OCI-LY3 (cell line): Measurements from ENCODE around the gene COL6A5.

ENCODE experiments used
- H2AFZ ChIP-seq: fragments of 200-600, 300-600 bp; shearing (Covaris generic); 2 replicates; pipeline ENCODE4 v1.6.0; 2014; ENCODE audit warnings: antibody characterized with exemption, low read depth, low read length
- H3K27ac ChIP-seq: fragments of 200-600, 300-600 bp; sonication (generic); 2 replicates; pipeline ENCODE4 v1.5.1; 2014; ENCODE audit warnings: mild to moderate bottlenecking, low read length, moderate library complexity, mixed read lengths
- H3K27me3 ChIP-seq: fragments of 200-600, 300-600 bp; sonication (generic); 2 replicates; pipeline ENCODE4 v1.6.1; 2014; ENCODE audit warnings: low read depth, low read length, mixed read lengths
- H3K36me3 ChIP-seq: fragments of 200-600, 300-600 bp; sonication (generic); replicated peaks from 2 replicates; pipeline ENCODE3; 2014; ENCODE audit warnings: low read depth, low read length, mixed read lengths
- H3K4me1 ChIP-seq: fragments of 300-600, 200-600 bp; sonication (generic); 2 replicates; pipeline ENCODE4 v1.6.1; 2014; ENCODE audit warnings: low read length, mixed read lengths
- H3K4me2 ChIP-seq: fragments of 200-600, 300-600 bp; sonication (generic); 2 replicates; pipeline ENCODE4 v1.6.1; 2014; ENCODE audit warnings: low read length, mixed read lengths
- H3K4me3 ChIP-seq: fragments of 300-600, 200-600 bp; sonication (generic); 2 replicates; pipeline ENCODE4 v1.5.1; 2014; ENCODE audit warnings: antibody characterized with exemption, mild to moderate bottlenecking, low read length, moderate library complexity
- H3K79me2 ChIP-seq: fragments of 300-600, 200-600 bp; shearing (Covaris generic); 2 replicates; pipeline ENCODE4 v1.6.1; 2014; ENCODE audit warnings: mild to moderate bottlenecking, low read length, mixed read lengths
- H3K9ac ChIP-seq: fragments of 300-600, 200-600 bp; shearing (Covaris generic); 2 replicates; pipeline ENCODE4 v1.6.0; 2014; ENCODE audit warnings: mild to moderate bottlenecking, low read length, moderate library complexity
- H3K9me3 ChIP-seq: fragments of 200-600, 300-600 bp; shearing (Covaris generic); 2 replicates; pipeline ENCODE4 v1.6.1; 2014; ENCODE audit warnings: low read length, mixed read lengths; ENCODE audit not compliant: insufficient read depth
- H4K20me1 ChIP-seq: fragments of 200-600, 300-600 bp; sonication (generic); 2 replicates; pipeline ENCODE4 v1.6.1; 2016; ENCODE audit warnings: low read length, mixed read lengths; ENCODE audit not compliant: insufficient read depth
- EZH2phosphoT487 ChIP-seq: fragments of 200-600 bp; shearing (Covaris generic); IDR thresholded peaks from 2 replicates; pipeline ENCODE4 v1.6.1; 2018; ENCODE audit warnings: antibody characterized with exemption, mixed run types, low read depth
- TF ChIP-seq, protein P1 (sequence below): fragments of 200-600, 300-600 bp; sonication (generic); IDR thresholded peaks from 2 replicates; pipeline ENCODE4 v1.5.1; 2014; ENCODE audit warnings: antibody characterized with exemption, low read length, low read depth

Gene COL6A5

DNA sequence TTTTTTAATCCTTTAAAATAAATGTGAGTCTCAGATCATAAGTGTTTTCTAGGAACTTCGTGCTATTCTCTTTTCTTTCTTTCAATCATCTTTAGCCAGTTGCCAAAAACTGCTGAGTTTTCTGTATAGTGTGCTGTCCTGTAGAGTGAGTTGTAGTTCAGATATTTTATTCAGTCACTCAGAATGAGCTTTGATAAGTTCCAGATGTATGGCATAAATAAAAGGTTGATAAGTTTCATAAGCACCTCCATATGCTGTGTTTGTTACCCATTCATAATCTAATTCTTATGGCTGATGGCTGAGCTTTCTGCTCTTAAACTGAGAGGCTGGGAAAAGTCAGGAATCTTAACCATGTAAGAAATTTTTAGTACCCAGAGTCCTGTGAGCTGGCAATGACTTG lies 112.2 kb downstream of the COL6A5 start:
- Histone ChIP-seq H3K9ac (no peak overlapping the region), H3K27me3 (peaks cover 9% of the 10 kb centered on the region; the same call in 1 of the 2 replicates), H4K20me1 (no peaks in the 10 kb centered on the region), H3K79me2 (no peaks in the 10 kb centered on the region), H3K36me3 (no peaks in the 10 kb centered on the region), H3K4me2 (no peak overlapping the region), H2AFZ (no peak overlapping the region), H3K4me3 (no peak overlapping the region), H3K9me3 (no peaks in the 10 kb centered on the region), H3K4me1 (no peaks in the 10 kb centered on the region), H3K27ac (no peak overlapping the region)
- TF ChIP-seq EZH2phosphoT487: no peak
- TF ChIP-seq, protein P1, sequence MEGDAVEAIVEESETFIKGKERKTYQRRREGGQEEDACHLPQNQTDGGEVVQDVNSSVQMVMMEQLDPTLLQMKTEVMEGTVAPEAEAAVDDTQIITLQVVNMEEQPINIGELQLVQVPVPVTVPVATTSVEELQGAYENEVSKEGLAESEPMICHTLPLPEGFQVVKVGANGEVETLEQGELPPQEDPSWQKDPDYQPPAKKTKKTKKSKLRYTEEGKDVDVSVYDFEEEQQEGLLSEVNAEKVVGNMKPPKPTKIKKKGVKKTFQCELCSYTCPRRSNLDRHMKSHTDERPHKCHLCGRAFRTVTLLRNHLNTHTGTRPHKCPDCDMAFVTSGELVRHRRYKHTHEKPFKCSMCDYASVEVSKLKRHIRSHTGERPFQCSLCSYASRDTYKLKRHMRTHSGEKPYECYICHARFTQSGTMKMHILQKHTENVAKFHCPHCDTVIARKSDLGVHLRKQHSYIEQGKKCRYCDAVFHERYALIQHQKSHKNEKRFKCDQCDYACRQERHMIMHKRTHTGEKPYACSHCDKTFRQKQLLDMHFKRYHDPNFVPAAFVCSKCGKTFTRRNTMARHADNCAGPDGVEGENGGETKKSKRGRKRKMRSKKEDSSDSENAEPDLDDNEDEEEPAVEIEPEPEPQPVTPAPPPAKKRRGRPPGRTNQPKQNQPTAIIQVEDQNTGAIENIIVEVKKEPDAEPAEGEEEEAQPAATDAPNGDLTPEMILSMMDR: no peak

DNA sequence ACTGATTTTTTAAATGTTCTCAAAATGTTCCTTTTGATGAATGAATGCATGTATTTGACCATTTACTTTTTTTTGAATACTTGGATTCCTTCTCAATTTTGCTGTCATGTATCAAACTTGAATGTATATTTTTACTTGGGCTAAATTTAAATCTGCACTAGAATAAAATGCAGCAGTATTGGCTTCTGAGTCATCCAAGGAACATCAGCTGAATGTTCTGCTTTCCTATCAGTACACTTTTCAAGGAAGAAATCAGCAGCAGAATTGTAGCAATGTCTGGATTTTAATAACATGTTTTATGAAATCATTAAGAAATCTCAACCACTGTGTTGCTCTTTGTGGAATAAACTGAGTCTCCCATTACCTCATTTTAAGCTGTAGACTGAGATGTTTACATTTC lies 114.5 kb downstream of the COL6A5 start:
- H3K79me2 ChIP-seq: no peaks in the 10 kb centered on the region
- no peak overlapping the region for H3K4me3 ChIP-seq
- no peak overlapping the region for H3K27ac ChIP-seq
- H4K20me1 ChIP-seq: no peaks in the 10 kb centered on the region
- H3K4me1 ChIP-seq: no peaks in the 10 kb centered on the region
- H3K36me3 ChIP-seq: no peaks in the 10 kb centered on the region
- H3K9ac ChIP-seq: no peak overlapping the region
- peaks cover 10% of the 10 kb centered on the region; the same call in 1 of the 2 replicates for H3K27me3 ChIP-seq
- no peaks in the 10 kb centered on the region for H3K9me3 ChIP-seq
- no peak overlapping the region for H2AFZ ChIP-seq
- H3K4me2 ChIP-seq: no peak overlapping the region
- TF ChIP-seq EZH2phosphoT487: no peak
- TF ChIP-seq, protein P1: no peak

DNA sequence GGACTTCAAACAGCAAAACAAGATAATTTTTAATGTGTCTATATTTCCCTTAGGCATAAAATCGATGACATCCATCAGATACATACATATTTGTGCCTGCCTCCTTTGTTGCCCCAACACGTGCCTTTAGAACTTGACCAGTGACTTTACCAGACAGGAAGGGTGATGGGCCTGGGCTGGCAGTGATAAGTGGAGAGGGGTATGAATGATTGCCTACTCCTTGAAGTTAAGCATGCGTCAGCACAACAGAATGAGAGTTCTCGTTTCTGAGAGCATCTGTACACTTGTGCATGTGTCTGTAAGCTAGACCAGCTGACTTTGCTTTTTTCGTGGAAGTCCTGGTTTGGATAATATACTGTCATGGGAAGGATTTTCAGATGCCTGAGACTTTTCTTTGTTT lies 116.6 kb downstream of the COL6A5 start:
- H3K27me3 ChIP-seq: peaks cover 11% of the 10 kb centered on the region; the same call in 1 of the 2 replicates
- no peak overlapping the region for H2AFZ ChIP-seq

DNA sequence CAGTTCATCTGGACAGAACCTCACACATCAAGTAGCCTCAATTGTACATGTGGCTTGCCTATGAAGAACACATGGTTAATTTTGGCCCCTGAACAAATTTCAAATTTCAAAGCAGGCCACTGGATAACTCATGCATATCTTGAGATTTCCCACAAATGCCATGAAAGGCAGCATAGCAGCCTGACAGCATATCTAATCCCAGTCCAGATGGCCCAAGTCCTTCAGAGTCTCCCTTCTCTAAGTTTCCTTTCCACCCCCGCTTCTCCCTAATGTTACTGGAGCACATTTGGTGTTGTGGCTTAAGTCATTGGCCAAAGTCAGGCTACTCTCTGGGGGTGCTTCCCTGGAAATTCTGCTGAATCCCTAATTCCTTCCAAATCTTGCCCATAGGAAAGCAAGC lies 117.7 kb downstream of the COL6A5 start:
- Histone ChIP-seq H3K4me1 (no peaks in the 10 kb centered on the region), H3K9me3 (no peaks in the 10 kb centered on the region), H3K36me3 (no peaks in the 10 kb centered on the region), H3K79me2 (no peaks in the 10 kb centered on the region), H3K27me3 (peaks cover 8% of the 10 kb centered on the region; the same call in 1 of the 2 replicates), H3K4me2 (no peak overlapping the region), H4K20me1 (no peaks in the 10 kb centered on the region), H3K27ac (no peak overlapping the region), H2AFZ (no peak overlapping the region), H3K4me3 (no peak overlapping the region), H3K9ac (no peak overlapping the region)
- TF ChIP-seq, protein P1: no peak
- no peak for TF ChIP-seq EZH2phosphoT487

More for the DNA sequence above, 116.6 kb downstream of the COL6A5 start:
- H3K4me1 ChIP-seq: no peaks in the 10 kb centered on the region
- no peaks in the 10 kb centered on the region for H4K20me1 ChIP-seq
- H3K36me3 ChIP-seq: no peaks in the 10 kb centered on the region
- TF ChIP-seq, protein P1: no peak
- TF ChIP-seq EZH2phosphoT487: no peak
- H3K27ac ChIP-seq: no peak overlapping the region
- H3K4me3 ChIP-seq: no peak overlapping the region
- H3K9ac ChIP-seq: no peak overlapping the region
- no peaks in the 10 kb centered on the region for H3K9me3 ChIP-seq
- no peaks in the 10 kb centered on the region for H3K79me2 ChIP-seq
- no peak overlapping the region for H3K4me2 ChIP-seq
